C4-2B (cell line): ENCODE measurements around the gene SLC28A1.

Source experiments
- ZFX ChIP-seq: fragments of 450-650 bp; IDR thresholded peaks from 2 replicates; pipeline ENCODE4 v1.6.1; 2017
- TF ChIP-seq, protein P1 (sequence below): fragments of 450-650 bp; conservative IDR thresholded peaks from 2 replicates; pipeline ENCODE4 v1.5.1; 2017; ENCODE audit warnings: mild to moderate bottlenecking

DNA sequence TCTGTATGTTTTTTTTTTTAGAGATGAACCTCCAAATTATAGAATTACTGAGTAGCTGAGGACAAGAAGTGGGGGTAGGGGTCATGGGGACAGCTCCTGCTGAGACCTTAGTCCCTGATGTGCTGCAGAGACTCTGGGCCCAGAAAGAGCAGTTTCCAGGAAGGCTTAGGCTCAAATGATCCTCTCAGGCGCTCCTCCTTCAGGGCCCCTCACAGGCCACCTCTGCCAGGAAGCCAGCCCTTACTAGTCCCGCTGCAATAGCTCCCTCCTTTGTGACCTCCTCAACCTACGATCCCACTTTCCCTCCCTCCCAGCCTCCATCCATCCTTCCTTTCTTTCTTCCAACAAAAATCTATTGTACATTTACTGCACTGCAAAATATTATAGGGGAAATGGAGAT, 24.6 kb downstream of the SLC28A1 start:
- TF ChIP-seq, protein P1, sequence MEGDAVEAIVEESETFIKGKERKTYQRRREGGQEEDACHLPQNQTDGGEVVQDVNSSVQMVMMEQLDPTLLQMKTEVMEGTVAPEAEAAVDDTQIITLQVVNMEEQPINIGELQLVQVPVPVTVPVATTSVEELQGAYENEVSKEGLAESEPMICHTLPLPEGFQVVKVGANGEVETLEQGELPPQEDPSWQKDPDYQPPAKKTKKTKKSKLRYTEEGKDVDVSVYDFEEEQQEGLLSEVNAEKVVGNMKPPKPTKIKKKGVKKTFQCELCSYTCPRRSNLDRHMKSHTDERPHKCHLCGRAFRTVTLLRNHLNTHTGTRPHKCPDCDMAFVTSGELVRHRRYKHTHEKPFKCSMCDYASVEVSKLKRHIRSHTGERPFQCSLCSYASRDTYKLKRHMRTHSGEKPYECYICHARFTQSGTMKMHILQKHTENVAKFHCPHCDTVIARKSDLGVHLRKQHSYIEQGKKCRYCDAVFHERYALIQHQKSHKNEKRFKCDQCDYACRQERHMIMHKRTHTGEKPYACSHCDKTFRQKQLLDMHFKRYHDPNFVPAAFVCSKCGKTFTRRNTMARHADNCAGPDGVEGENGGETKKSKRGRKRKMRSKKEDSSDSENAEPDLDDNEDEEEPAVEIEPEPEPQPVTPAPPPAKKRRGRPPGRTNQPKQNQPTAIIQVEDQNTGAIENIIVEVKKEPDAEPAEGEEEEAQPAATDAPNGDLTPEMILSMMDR: no peak
- TF ChIP-seq ZFX: no peak
